Activated naive CD4-positive, alpha-beta T cell treated with anti-CD3 and anti-CD28 coated beads, Interleukin-2, amount 50 U/mL, for 72 hours (primary cell): Measurements from ENCODE around the gene PER1. TPM values are rescaled to one million over a fixed set of nuclear protein-coding genes. Genes with fewer than 3 reads are reported as not detected.

Source experiments
- ATAC-seq, 2 donors: fragments of 150-1000 bp; cut with Tn5 transposase; 2 replicates each; pipeline ENCODE4 v1.10.0; 2021; ENCODE audit warnings: mild to moderate bottlenecking in 2 of 2, moderate library complexity in 2 of 2
- DNase-seq, 2 donors: peaks; one replicate each; pipeline ENCODE4 v3.0.0; 2021 to 2022; ENCODE audit warnings: low spot score in 2 of 2
- H3K27ac Mint-ChIP-seq, 2 donors: one replicate each; pipeline ENCODE4 v1.8.0; 2022; ENCODE audit warnings: mild to moderate bottlenecking in 2 of 2, mixed read lengths in 2 of 2
- H3K36me3 Mint-ChIP-seq, 2 donors: one replicate each; pipeline ENCODE4 v1.8.0; 2022; ENCODE audit warnings: mixed read lengths in 2 of 2
- H3K9me3 Mint-ChIP-seq, 2 donors: one replicate each; pipeline ENCODE4 v1.8.0; 2022; ENCODE audit warnings: mixed read lengths in 2 of 2
- total RNA-seq, 2 donors: library from RNA; stranded (reverse); gene quantifications; one replicate each; pipeline ENCODE4 v1.2.3, GENCODE V29; 2022

The PER1 gene
- total RNA-seq, 2 donors from 2014 or later = 80.9 to 294 TPM

- DNase-seq (no peak), ATAC-seq (no peak)
- Mint-ChIP-seq H3K9me3 (no peaks in the 10 kb centered on the region), H3K36me3 (peaks cover 11 to 21% of the 10 kb centered on the region in 2 donors), H3K27ac (peak overlapping the region in 1 of 2 donors; percentile 40)
These were observed 3.6 kb downstream of the PER1 start for GRCh38 chr17:8148560-8148959.

- Mint-ChIP-seq H3K9me3 (no peaks in the 10 kb centered on the region), H3K36me3 (peaks cover 11 to 14% of the 10 kb centered on the region in 2 donors), H3K27ac (peak overlapping the region in 1 of 2 donors; percentile 56)
- no peak for ATAC-seq
- no peak for DNase-seq
These were observed 4.3 kb downstream of the PER1 start for GRCh38 chr17:8147805-8148404.

- no peak for DNase-seq
- Mint-ChIP-seq H3K9me3 (no peaks in the 10 kb centered on the region), H3K36me3 (peaks cover 11 to 13% of the 10 kb centered on the region in 2 donors), H3K27ac (peak overlapping the region in 1 of 2 donors; percentile 56)
- ATAC-seq = no peak
These were observed 4.9 kb downstream of the PER1 start for GRCh38 chr17:8147141-8147804.

- peaks cover 13 to 15% of the 10 kb centered on the region in 2 donors for H3K36me3 Mint-ChIP-seq
- no peak for DNase-seq
- ATAC-seq = no peak
- peak overlapping the region; percentile 56 to 65 for H3K27ac Mint-ChIP-seq
- no peaks in the 10 kb centered on the region for H3K9me3 Mint-ChIP-seq
These were observed 5.6 kb downstream of the PER1 start for GRCh38 chr17:8146381-8147140.

GRCh38 chr17:8145811-8146210, 6.4 kb downstream of the PER1 start:
- H3K27ac Mint-ChIP-seq = peak overlapping the region in 1 of 2 donors; percentile 56
- peaks cover 13 to 19% of the 10 kb centered on the region in 2 donors for H3K36me3 Mint-ChIP-seq
- H3K9me3 Mint-ChIP-seq = no peaks in the 10 kb centered on the region
- ATAC-seq = no peak
- no peak for DNase-seq

GRCh38 chr17:8144401-8145231, 7.6 kb downstream of the PER1 start:
- H3K36me3 Mint-ChIP-seq = peaks cover 13 to 18% of the 10 kb centered on the region in 2 donors

GRCh38 chr17:8143581-8144400, 8.4 kb downstream of the PER1 start:
- Mint-ChIP-seq H3K36me3 (peaks cover 13% of the 10 kb centered on the region in 2 donors), H3K9me3 (no peaks in the 10 kb centered on the region), H3K27ac (peak overlapping the region in 1 of 2 donors; percentile 79)
- no peak for ATAC-seq
- no peak for DNase-seq

More at GRCh38 chr17:8144401-8145231, 7.6 kb downstream of the PER1 start:
- DNase-seq (no peak), ATAC-seq (no peak)
- H3K27ac Mint-ChIP-seq = peak overlapping the region in 1 of 2 donors; percentile 79
- H3K9me3 Mint-ChIP-seq = no peaks in the 10 kb centered on the region

- Mint-ChIP-seq H3K36me3 (peaks cover 13% of the 10 kb centered on the region in 2 donors), H3K9me3 (no peaks in the 10 kb centered on the region)
These were observed 9.2 kb downstream of the PER1 start for GRCh38 chr17:8142887-8143580.

GRCh38 chr17:8142158-8142886, 9.9 kb downstream of the PER1 start:
- DNase-seq = no peak
- Mint-ChIP-seq H3K9me3 (no peaks in the 10 kb centered on the region), H3K27ac (no peak overlapping the region), H3K36me3 (peaks cover 13% of the 10 kb centered on the region in 2 donors)
- ATAC-seq = no peak

More at GRCh38 chr17:8142887-8143580, 9.2 kb downstream of the PER1 start:
- peak overlapping the region in 1 of 2 donors; percentile 79 for H3K27ac Mint-ChIP-seq
- no peak for ATAC-seq
- DNase-seq = peak in 1 of 2 donors; percentile 51

- Mint-ChIP-seq H3K27ac (peak overlapping the region in 1 of 2 donors; percentile 15), H3K36me3 (peaks cover 10 to 11% of the 10 kb centered on the region in 2 donors), H3K9me3 (no peaks in the 10 kb centered on the region)
- ATAC-seq (no peak), DNase-seq (no peak)
These were observed 10.5 kb downstream of the PER1 start for GRCh38 chr17:8141741-8142140.

- Mint-ChIP-seq H3K9me3 (no peaks in the 10 kb centered on the region), H3K36me3 (peaks cover 3 to 8% of the 10 kb centered on the region in 2 donors), H3K27ac (no peak overlapping the region)
- DNase-seq (no peak), ATAC-seq (no peak)
These were observed 11.2 kb downstream of the PER1 start for GRCh38 chr17:8141045-8141444.

- Mint-ChIP-seq H3K27ac (peak overlapping the region in 1 of 2 donors; percentile 75), H3K36me3 (peaks cover 0 to 8% of the 10 kb centered on the region in 2 donors), H3K9me3 (no peaks in the 10 kb centered on the region)
- DNase-seq (no peak), ATAC-seq (no peak)
These were observed 11.9 kb downstream of the PER1 start for GRCh38 chr17:8140065-8141029.

GRCh38 chr17:8138672-8139371, 13.4 kb downstream of the PER1 start:
- Mint-ChIP-seq H3K36me3 (peaks cover 0 to 8% of the 10 kb centered on the region in 2 donors), H3K27ac (no peak overlapping the region), H3K9me3 (no peaks in the 10 kb centered on the region)
- ATAC-seq = peak; percentile 85 to 93
- peak; percentile 97 to 98 for DNase-seq
